ENCODE results near the gene SLC45A2. TPM values are rescaled to one million over a fixed set of nuclear protein-coding genes. Genes with fewer than 3 reads are reported as not detected.

SLC45A2 gene
- total RNA-seq, 1 experiment from 2014 or later: not detected

- Histone ChIP-seq H3K9me3 (ENCODE audit: control insufficient read depth, insufficient read depth, low read depth, low read length) (no peaks in the 10 kb centered on the region), H3K4me3 (ENCODE audit: low read depth in 2 of 2, low read length in 2 of 2) (no peak overlapping the region), H3K27me3 (ENCODE audit: control insufficient read depth, insufficient read depth, low read length) (no peaks in the 10 kb centered on the region), H3K4me1 (ENCODE audit: control insufficient read depth, insufficient read depth, low read length) (peaks cover 8% of the 10 kb centered on the region), H3K36me3 (ENCODE audit: control insufficient read depth, insufficient read depth, low read length) (no peaks in the 10 kb centered on the region; the same call in 1 of the 2 replicates), H3K27ac (ENCODE audit: low read length) (no peak overlapping the region)
- POLR2A ChIA-PET: no interaction called here
- CTCF ChIA-PET: no interaction called here
- in situ Hi-C loops (cut with HindIII; ENCODE audit: low pct_unique_long_range_greater_than_20kb, low sequenced_read_pairs): no loop called here
- DNase-seq (ENCODE audit: low read depth, low spot score) (no peak), ATAC-seq (no peak)
- BruUV-seq (replicated peaks): no TSS peak
- intact Hi-C loops (cut with micrococcal nuclease; ENCODE audit: unreplicated experiment): no loop called here
- TF ChIP-seq POLR2AphosphoS5 (IDR thresholded peaks at IDR 0.05; ENCODE audit: low read depth, low read length) (no peak), CTCF (IDR thresholded peaks at IDR 0.05) (no peak), TCF7L2 (IDR thresholded peaks at IDR 0.05; ENCODE audit: low read depth, low read length) (no peak), SIN3A (IDR thresholded peaks at IDR 0.05; ENCODE audit: borderline replicate concordance, insufficient read depth, low read depth, low read length) (no peak), REST (IDR thresholded peaks at IDR 0.05; ENCODE audit: insufficient read depth in 1 of 2, low read depth in 2 of 2, low read length in 1 of 2) (no peak)
Observed at GRCh38 chr5:34003941-34004340, 19.4 kb upstream of the SLC45A2 start.

DNA sequence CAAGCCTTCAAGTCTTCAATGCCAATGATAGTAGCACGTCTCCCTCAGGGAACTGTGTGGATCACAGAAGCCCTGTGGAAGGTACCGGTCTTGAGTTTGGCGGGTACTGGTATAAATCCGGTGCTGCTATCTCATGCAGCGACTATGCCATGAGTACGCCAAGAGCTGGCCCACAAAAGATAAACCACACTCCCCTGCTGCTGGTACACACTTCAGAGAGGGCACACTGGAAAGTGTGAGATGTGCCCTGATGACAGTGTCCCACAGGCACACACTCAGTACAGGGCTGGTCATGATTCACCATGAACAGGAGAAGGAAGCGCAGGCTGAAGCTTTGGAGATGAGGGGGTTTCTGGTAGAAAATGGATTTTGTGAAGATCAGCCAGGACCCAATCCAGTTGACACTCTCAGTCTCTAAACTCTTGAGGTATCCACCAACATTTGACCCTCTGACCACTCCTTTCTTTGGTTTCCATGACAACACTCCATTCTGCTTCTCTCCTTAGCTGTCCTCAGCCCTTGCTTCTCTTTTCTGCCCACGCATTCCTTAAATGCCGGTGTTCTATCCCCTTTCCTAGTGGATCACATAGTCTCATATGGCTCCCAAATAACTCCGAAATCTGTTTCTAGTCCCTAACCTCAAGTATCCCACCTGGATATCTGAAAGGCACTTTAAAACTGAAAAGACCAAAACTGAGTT lies 18.3 kb upstream of the SLC45A2 start:
- Histone ChIP-seq H3K4me3 (ENCODE audit: low read depth in 2 of 2, low read length in 2 of 2) (no peak overlapping the region), H3K9me3 (ENCODE audit: control insufficient read depth, insufficient read depth, low read depth, low read length) (no peaks in the 10 kb centered on the region), H3K36me3 (ENCODE audit: control insufficient read depth, insufficient read depth, low read length) (no peaks in the 10 kb centered on the region; the same call in 1 of the 2 replicates), H3K4me1 (ENCODE audit: control insufficient read depth, insufficient read depth, low read length) (peaks cover 8% of the 10 kb centered on the region), H3K27ac (ENCODE audit: low read length) (no peak overlapping the region), H3K27me3 (ENCODE audit: control insufficient read depth, insufficient read depth, low read length) (no peaks in the 10 kb centered on the region)
- CTCF ChIA-PET: no interaction called here
- TF ChIP-seq TCF7L2 (IDR thresholded peaks at IDR 0.05; ENCODE audit: low read depth, low read length): no peak
- no peak for TF ChIP-seq REST (IDR thresholded peaks at IDR 0.05; ENCODE audit: insufficient read depth in 1 of 2, low read depth in 2 of 2, low read length in 1 of 2)
- TF ChIP-seq CTCF (IDR thresholded peaks at IDR 0.05): no peak
- TF ChIP-seq SIN3A (IDR thresholded peaks at IDR 0.05; ENCODE audit: borderline replicate concordance, insufficient read depth, low read depth, low read length): no peak
- no peak for TF ChIP-seq POLR2AphosphoS5 (IDR thresholded peaks at IDR 0.05; ENCODE audit: low read depth, low read length)
- BruUV-seq (replicated peaks): no TSS peak
- POLR2A ChIA-PET: interaction anchor here (0.5 to 0.7 kb wide), 2 partner anchors 480 to 556 kb away, joined by 3 to 6 read pairs; no protein-coding TSS in a partner anchor
- in situ Hi-C loops (cut with HindIII; ENCODE audit: low pct_unique_long_range_greater_than_20kb, low sequenced_read_pairs): no loop called here
- intact Hi-C loops (cut with micrococcal nuclease; ENCODE audit: unreplicated experiment): no loop called here
- DNase-seq (ENCODE audit: low read depth, low spot score) (no peak), ATAC-seq (no peak)

Measured in Panc1 (cell line).